Ascending aorta (tissue), 2 donors: ENCODE data around the gene DDX10. TPM values are rescaled to one million over a fixed set of nuclear protein-coding genes. Genes with fewer than 3 reads are reported as not detected.

Experiments used
- DNase-seq, 2 donors: peaks; one replicate each; pipeline ENCODE4 v3.0.0-alpha.2; 2019; ENCODE audit warnings: low spot score in 2 of 2
- H3K27ac ChIP-seq, 2 donors: fragments of 200-600 bp; sonication (generic); one replicate each; pipeline ENCODE4 v1.5.1; 2016 to 2017; ENCODE audit warnings: mild to moderate bottlenecking in 1 of 2
- H3K27me3 ChIP-seq: fragments of 200-600 bp; sonication (generic); one replicate; pipeline ENCODE4 v1.5.1; 2017
- H3K36me3 ChIP-seq, 2 donors: fragments of 200-600 bp; sonication (generic); one replicate each; pipeline ENCODE4 v1.5.1; 2016
- H3K4me1 ChIP-seq, 2 donors: fragments of 200-600 bp; sonication (generic); one replicate each; pipeline ENCODE4 v1.5.1; 2016 to 2017; ENCODE audit warnings: mild to moderate bottlenecking in 1 of 2
- H3K4me3 ChIP-seq, 2 donors: fragments of 200-600 bp; sonication (generic); one replicate each; pipeline ENCODE4 v1.5.1; 2016 to 2017; ENCODE audit warnings: mild to moderate bottlenecking in 1 of 2
- H3K9me3 ChIP-seq, 2 donors: fragments of 200-600 bp; sonication (generic); one replicate each; pipeline ENCODE4 v1.5.1; 2016
- intact Hi-C: fragments of 100-400 bp; cut with DNase I; formaldehyde crosslinking; loops from one replicate; pipeline ENCODE4 v1.15.1; 2023
- total RNA-seq: library from RNA; depleted of rRNA; stranded (reverse); fragments of >200 nt; gene quantifications from one replicate; pipeline ENCODE4 v1.1.0, GENCODE V29; 2016
- TF ChIP-seq, protein P1 (sequence below), 3 experiments: fragments of 200-600 bp in 2 of 3; fragments of 450-650 bp in 1 of 3; sonication (generic) in 2 of 3; IDR thresholded peaks; one replicate each; pipeline ENCODE4 v1.5.1; 2016 to 2019; ENCODE audit warnings: antibody characterized with exemption in 3 of 3, mild to moderate bottlenecking in 1 of 3, moderate library complexity in 1 of 3

DDX10 gene
- total RNA-seq, 1 donor from 2014 or later = 21.9 TPM

DNA sequence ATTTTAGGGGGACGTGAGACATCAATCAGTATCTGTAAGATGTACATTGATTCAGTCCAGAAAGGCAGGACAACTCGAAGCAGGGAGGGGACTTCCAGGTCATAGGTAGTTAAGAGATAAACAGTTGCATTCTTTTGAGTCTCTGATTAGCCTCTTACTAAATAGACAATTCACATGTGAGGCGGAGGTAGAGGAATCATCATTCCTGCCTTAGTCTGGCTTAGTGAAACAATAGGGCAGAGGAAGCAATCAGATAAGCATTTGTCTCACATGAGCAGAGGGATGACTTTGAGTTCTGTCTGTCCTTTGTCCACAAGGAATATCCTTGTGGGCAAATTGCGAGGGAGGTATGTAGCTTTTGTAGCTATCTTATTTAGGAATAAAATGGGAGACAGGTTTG is 248.3 kb downstream of the DDX10 start:
- H3K27ac ChIP-seq = no peak overlapping the region
- intact Hi-C loops = no loop called here
- TF ChIP-seq, protein P1, sequence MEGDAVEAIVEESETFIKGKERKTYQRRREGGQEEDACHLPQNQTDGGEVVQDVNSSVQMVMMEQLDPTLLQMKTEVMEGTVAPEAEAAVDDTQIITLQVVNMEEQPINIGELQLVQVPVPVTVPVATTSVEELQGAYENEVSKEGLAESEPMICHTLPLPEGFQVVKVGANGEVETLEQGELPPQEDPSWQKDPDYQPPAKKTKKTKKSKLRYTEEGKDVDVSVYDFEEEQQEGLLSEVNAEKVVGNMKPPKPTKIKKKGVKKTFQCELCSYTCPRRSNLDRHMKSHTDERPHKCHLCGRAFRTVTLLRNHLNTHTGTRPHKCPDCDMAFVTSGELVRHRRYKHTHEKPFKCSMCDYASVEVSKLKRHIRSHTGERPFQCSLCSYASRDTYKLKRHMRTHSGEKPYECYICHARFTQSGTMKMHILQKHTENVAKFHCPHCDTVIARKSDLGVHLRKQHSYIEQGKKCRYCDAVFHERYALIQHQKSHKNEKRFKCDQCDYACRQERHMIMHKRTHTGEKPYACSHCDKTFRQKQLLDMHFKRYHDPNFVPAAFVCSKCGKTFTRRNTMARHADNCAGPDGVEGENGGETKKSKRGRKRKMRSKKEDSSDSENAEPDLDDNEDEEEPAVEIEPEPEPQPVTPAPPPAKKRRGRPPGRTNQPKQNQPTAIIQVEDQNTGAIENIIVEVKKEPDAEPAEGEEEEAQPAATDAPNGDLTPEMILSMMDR (IDR thresholded peaks at IDR 0.05) = no peak
- no peaks in the 10 kb centered on the region for H3K4me1 ChIP-seq
- no peak overlapping the region for H3K4me3 ChIP-seq
- no peaks in the 10 kb centered on the region for H3K27me3 ChIP-seq
- no peak for DNase-seq
- no peaks in the 10 kb centered on the region for H3K9me3 ChIP-seq
- peaks cover 0 to 4% of the 10 kb centered on the region in 2 donors for H3K36me3 ChIP-seq

- no peak overlapping the region for H3K27ac ChIP-seq
- no peaks in the 10 kb centered on the region for H3K27me3 ChIP-seq
- H3K4me3 ChIP-seq = no peak overlapping the region
- intact Hi-C loops = no loop called here
- no peaks in the 10 kb centered on the region for H3K9me3 ChIP-seq
- H3K36me3 ChIP-seq = peaks cover 0 to 6% of the 10 kb centered on the region in 2 donors
- no peaks in the 10 kb centered on the region for H3K4me1 ChIP-seq
- TF ChIP-seq, protein P1 (IDR thresholded peaks at IDR 0.05) = no peak
- DNase-seq = no peak
Measured at GRCh38 chr11:108914211-108914610, 249.3 kb downstream of the DDX10 start.

GRCh38 chr11:108914981-108915380 is 250.1 kb downstream of the DDX10 start:
- TF ChIP-seq, protein P1 (IDR thresholded peaks at IDR 0.05) = no peak
- no peak overlapping the region for H3K4me3 ChIP-seq
- no peaks in the 10 kb centered on the region for H3K4me1 ChIP-seq
- no peak for DNase-seq
- no peaks in the 10 kb centered on the region for H3K9me3 ChIP-seq
- H3K27me3 ChIP-seq = no peaks in the 10 kb centered on the region
- intact Hi-C loops = no loop called here
- peaks cover 0 to 6% of the 10 kb centered on the region in 2 donors for H3K36me3 ChIP-seq
- H3K27ac ChIP-seq = no peak overlapping the region

DNA sequence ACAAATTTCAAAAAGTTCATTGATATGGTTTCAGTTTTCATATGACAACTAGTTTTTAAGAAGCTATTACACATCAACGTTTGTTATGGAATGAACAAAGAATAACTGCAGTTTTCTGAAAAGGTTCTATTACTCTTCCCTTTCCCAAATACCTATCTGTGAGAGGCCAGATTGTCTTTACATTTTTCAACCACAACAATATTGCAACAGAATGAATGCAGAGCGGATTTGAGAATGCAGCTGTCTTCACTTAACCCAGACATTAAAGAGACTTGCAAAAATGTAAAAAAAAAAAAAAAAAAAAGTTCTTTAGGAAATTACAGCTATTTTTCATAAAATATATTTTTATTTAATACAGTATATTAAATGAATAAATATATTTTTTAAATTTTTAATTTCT is 250.8 kb downstream of the DDX10 start:
- Histone ChIP-seq H3K36me3 (peaks cover 0 to 6% of the 10 kb centered on the region in 2 donors), H3K4me1 (no peaks in the 10 kb centered on the region), H3K9me3 (no peaks in the 10 kb centered on the region), H3K27ac (no peak overlapping the region), H3K4me3 (no peak overlapping the region), H3K27me3 (no peaks in the 10 kb centered on the region)
- TF ChIP-seq, protein P1 (IDR thresholded peaks at IDR 0.05) = no peak
- intact Hi-C loops = no loop called here
- no peak for DNase-seq

- no peaks in the 10 kb centered on the region for H3K4me1 ChIP-seq
- intact Hi-C loops = no loop called here
- DNase-seq = no peak
- H3K36me3 ChIP-seq = peaks cover 0 to 6% of the 10 kb centered on the region in 2 donors
- no peak overlapping the region for H3K27ac ChIP-seq
- no peaks in the 10 kb centered on the region for H3K9me3 ChIP-seq
- no peaks in the 10 kb centered on the region for H3K27me3 ChIP-seq
- TF ChIP-seq, protein P1 (IDR thresholded peaks at IDR 0.05) = no peak
- H3K4me3 ChIP-seq = no peak overlapping the region
Measured at GRCh38 chr11:108916290-108916689, 251.4 kb downstream of the DDX10 start.

DNA sequence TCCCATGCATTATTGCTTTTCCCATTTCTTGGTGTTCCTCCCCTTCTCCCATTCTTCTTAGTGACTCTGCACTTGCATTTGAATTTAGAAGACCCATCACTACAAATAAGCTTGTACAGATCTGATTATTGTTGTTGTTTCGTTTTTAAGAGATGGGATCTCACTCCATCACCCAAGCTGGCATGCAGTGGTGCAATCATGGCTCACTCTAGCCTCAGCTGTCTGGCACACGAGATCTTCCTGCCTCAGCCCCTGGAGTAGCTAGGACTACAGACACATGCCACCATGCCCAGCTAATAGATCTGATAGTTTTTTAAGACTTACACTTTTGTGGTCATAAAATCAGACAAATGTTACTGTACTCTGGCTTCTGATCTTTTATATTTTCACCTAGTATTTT is 252.1 kb downstream of the DDX10 start:
- peaks cover 0 to 6% of the 10 kb centered on the region in 2 donors for H3K36me3 ChIP-seq
- H3K4me3 ChIP-seq = no peak overlapping the region
- H3K4me1 ChIP-seq = no peaks in the 10 kb centered on the region
- TF ChIP-seq, protein P1 (IDR thresholded peaks at IDR 0.05) = no peak
- H3K27me3 ChIP-seq = no peaks in the 10 kb centered on the region
- H3K9me3 ChIP-seq = no peaks in the 10 kb centered on the region
- no peak for DNase-seq
- intact Hi-C loops = no loop called here
- no peak overlapping the region for H3K27ac ChIP-seq
